IMR-90 (cell line): ENCODE data around the gene PKHD1. TPM values are rescaled to one million over a fixed set of nuclear protein-coding genes. Genes with fewer than 3 reads are reported as not detected.

Source experiments
- ATAC-seq: fragments of 200-7000 bp; cut with Tn5 transposase; 2 replicates; pipeline ENCODE4 v1.9.1; 2020; ENCODE audit warnings: low read depth, mild to moderate bottlenecking, moderate library complexity
- BruUV-seq: library from RNA; stranded (reverse); fragments of 400-500 nt; replicated peaks from 2 replicates; lab custom pipeline; 2021; lab: Mats Ljungman, UMichigan
- CTCF ChIA-PET: fragments of 300-600 bp; formaldehyde crosslinking; extraction: SDS; loops from one replicate; lab custom pipeline; 2021; ENCODE audit warnings: antibody characterized with exemption; lab: Yijun Ruan, JAX
- POLR2A ChIA-PET: fragments of 300-600 bp; sonication (Branson Sonifier 250); formaldehyde crosslinking; loops from one replicate; lab custom pipeline; 2022; ENCODE audit warnings: antibody characterized with exemption; ENCODE audit not compliant: unreplicated experiment; lab: Charles Lee
- DNase-seq: peaks from one replicate; pipeline ENCODE4 v3.0.0; 2013
- H2AFZ ChIP-seq: replicated peaks from 2 replicates; pipeline ENCODE3; 2013; ENCODE audit warnings: low read length, mild to moderate bottlenecking; ENCODE audit not compliant: poor library complexity
- H2AK5ac ChIP-seq: 2 replicates; pipeline ENCODE4 v1.6.1; 2013; ENCODE audit warnings: low read depth, low read length, inconsistent platforms
- H2AK9ac ChIP-seq: replicated peaks from 2 replicates; pipeline ENCODE3; 2013; ENCODE audit warnings: mild to moderate bottlenecking, low read depth, low read length, moderate library complexity; ENCODE audit not compliant: poor library complexity
- H2BK120ac ChIP-seq: 2 replicates; pipeline ENCODE4 v1.6.1; 2013; ENCODE audit warnings: low read depth, low read length, inconsistent platforms
- H2BK15ac ChIP-seq: 3 replicates; pipeline ENCODE4 v1.6.1; 2013; ENCODE audit warnings: low read depth, low read length, inconsistent platforms
- H2BK20ac ChIP-seq: 2 replicates; pipeline ENCODE4 v1.6.1; 2013; ENCODE audit warnings: low read depth, mild to moderate bottlenecking, inconsistent platforms, low read length, moderate library complexity
- H2BK5ac ChIP-seq: 2 replicates; pipeline ENCODE4 v1.6.1; 2013; ENCODE audit warnings: mild to moderate bottlenecking, low read depth, low read length, inconsistent platforms; ENCODE audit not compliant: poor library complexity, severe bottlenecking
- H3K14ac ChIP-seq: replicated peaks from 2 replicates; pipeline ENCODE4 v1.6.1; 2013; ENCODE audit warnings: low read depth, low read length, inconsistent platforms
- H3K18ac ChIP-seq: 2 replicates; pipeline ENCODE4 v1.6.1; 2013; ENCODE audit warnings: low read depth, low read length, control low read depth
- H3K23ac ChIP-seq: 2 replicates; pipeline ENCODE4 v1.6.1; 2013; ENCODE audit warnings: low read depth, low read length, inconsistent platforms
- H3K27ac ChIP-seq: 2 replicates; pipeline ENCODE4 v1.5.1; 2013; ENCODE audit warnings: mild to moderate bottlenecking, control low read depth, low read length; ENCODE audit not compliant: insufficient read depth
- H3K27me3 ChIP-seq: 2 replicates; pipeline ENCODE4 v1.6.1; 2013; ENCODE audit warnings: low read length; ENCODE audit not compliant: control insufficient read depth, insufficient read depth
- H3K36me3 ChIP-seq: 2 replicates; pipeline ENCODE4 v1.6.1; 2013; ENCODE audit warnings: low read length, mixed read lengths; ENCODE audit not compliant: control insufficient read depth, insufficient read depth
- H3K4ac ChIP-seq: 2 replicates; pipeline ENCODE4 v1.6.1; 2013; ENCODE audit warnings: low read depth, low read length, inconsistent platforms
- H3K4me1 ChIP-seq: 2 replicates; pipeline ENCODE4 v1.6.1; 2013; ENCODE audit warnings: low read length, mixed read lengths; ENCODE audit not compliant: control insufficient read depth, insufficient read depth
- H3K4me2 ChIP-seq: 2 replicates; pipeline ENCODE4 v1.6.1; 2013; ENCODE audit warnings: low read depth, mild to moderate bottlenecking, control low read depth, low read length, moderate library complexity
- H3K4me3 ChIP-seq: 2 replicates; pipeline ENCODE4 v1.5.1; 2013; ENCODE audit warnings: low read depth, mild to moderate bottlenecking, control low read depth, low read length, moderate library complexity; ENCODE audit not compliant: insufficient read depth
- H3K56ac ChIP-seq: 2 replicates; pipeline ENCODE4 v1.6.1; 2013; ENCODE audit warnings: low read length, inconsistent platforms; ENCODE audit not compliant: insufficient read depth; ENCODE audit errors: extremely low read depth
- H3K79me1 ChIP-seq, 2 experiments: 2 replicates each; pipeline ENCODE4 v1.6.1; 2013; ENCODE audit warnings: low read length in 2 of 2, inconsistent platforms in 1 of 2, low read depth in 1 of 2
- H3K9ac ChIP-seq: 2 replicates; pipeline ENCODE4 v1.6.1; 2013; ENCODE audit warnings: low read depth, low read length, control low read depth
- H3K9me1 ChIP-seq: 2 replicates; pipeline ENCODE4 v1.6.1; 2013; ENCODE audit warnings: low read length, inconsistent platforms; ENCODE audit not compliant: insufficient read depth
- H3K9me3 ChIP-seq: 2 replicates; pipeline ENCODE4 v1.6.1; 2013; ENCODE audit warnings: low read length; ENCODE audit not compliant: control insufficient read depth, insufficient read depth
- H4K20me1 ChIP-seq: 2 replicates; pipeline ENCODE4 v1.6.1; 2013; ENCODE audit warnings: low read length, inconsistent platforms; ENCODE audit not compliant: insufficient read depth
- H4K5ac ChIP-seq: 2 replicates; pipeline ENCODE4 v1.6.1; 2013; ENCODE audit warnings: mild to moderate bottlenecking, low read depth, low read length, control low read depth
- H4K8ac ChIP-seq, 2 experiments: 2 replicates each; pipeline ENCODE4 v1.6.1; 2013; ENCODE audit warnings: low read depth in 2 of 2, low read length in 2 of 2, control low read depth in 1 of 2, inconsistent platforms in 1 of 2
- H4K91ac ChIP-seq: 2 replicates; pipeline ENCODE4 v1.6.1; 2013; ENCODE audit warnings: low read depth, low read length, inconsistent platforms; ENCODE audit not compliant: insufficient read depth
- BHLHE40 ChIP-seq: fragments of 150-350 bp; IDR thresholded peaks from 2 replicates; pipeline ENCODE4 v1.6.1; 2016; ENCODE audit warnings: mild to moderate bottlenecking, low read depth, low read length
- CEBPB ChIP-seq: IDR thresholded peaks from 2 replicates; pipeline ENCODE4 v1.6.1; 2012; ENCODE audit warnings: low read depth, low read length, improper control_type of control experiment
- CHD1 ChIP-seq: IDR thresholded peaks from 2 replicates; pipeline ENCODE4 v1.6.1; 2012; ENCODE audit warnings: low read depth, low read length, improper control_type of control experiment
- MAFK ChIP-seq: IDR thresholded peaks from 2 replicates; pipeline ENCODE4 v1.6.1; 2012; ENCODE audit warnings: low read depth, low read length, improper control_type of control experiment
- POLR2A ChIP-seq: IDR thresholded peaks from 2 replicates; pipeline ENCODE4 v1.6.1; 2012; ENCODE audit warnings: mild to moderate bottlenecking, low read depth, low read length
- RAD21 ChIP-seq: IDR thresholded peaks from 2 replicates; pipeline ENCODE4 v1.6.1; 2012; ENCODE audit warnings: low read length, improper control_type of control experiment
- RCOR1 ChIP-seq: IDR thresholded peaks from 2 replicates; pipeline ENCODE4 v1.6.1; 2012; ENCODE audit warnings: mild to moderate bottlenecking, low read length, improper control_type of control experiment; ENCODE audit not compliant: insufficient replicate concordance
- RFX5 ChIP-seq: IDR thresholded peaks from 2 replicates; pipeline ENCODE4 v1.8.0; 2012; ENCODE audit warnings: low read depth, mild to moderate bottlenecking, low read length, moderate library complexity
- SMC3 ChIP-seq: fragments of 150-350 bp; IDR thresholded peaks from 2 replicates; pipeline ENCODE4 v1.6.1; 2016; ENCODE audit warnings: low read depth, mild to moderate bottlenecking, antibody characterized with exemption, low read length, moderate library complexity
- WGBS, 2 experiments: methylation state at CpG; one replicate each; pipeline versions ENCODE4 v1.1.5 to v1.1.7; 2013; ENCODE audit warnings: missing lambda C conversion rate in 2 of 2; ENCODE audit not compliant: insufficient read length in 1 of 2; ENCODE audit errors: extremely low coverage in 2 of 2; 5-methylcytosine and 5-hydroxymethylcytosine counted together
- dilution Hi-C: fragments of 300-500 bp; cut with HindIII; formaldehyde crosslinking; loops from one replicate; pipeline ENCODE4 v1.14.3; 2018; ENCODE audit warnings: low sequenced_read_pairs; ENCODE audit not compliant: unreplicated experiment
- in situ Hi-C: fragments of 300-500 bp; cut with MboI; formaldehyde crosslinking; loops from 3 replicates; pipeline ENCODE4 v1.14.3; 2019; ENCODE audit warnings: low sequenced_read_pairs, inconsistent platforms, mixed read lengths
- intact Hi-C: fragments of 100-400 bp; cut with micrococcal nuclease; formaldehyde crosslinking; loops from 2 replicates; pipeline ENCODE4 v1.10.0; 2022
- polyA plus RNA-seq, 3 experiments: library from polyadenylated mRNA; depleted of rRNA; stranded (reverse); fragments of >200 nt; gene quantifications; 2 replicates each; pipeline ENCODE4 v1.2.3, GENCODE V29; 2012; ENCODE audit warnings: low replicate concordance in 1 of 3
- total RNA-seq: library from RNA; depleted of rRNA; stranded (reverse); fragments of >200 nt; gene quantifications from 2 replicates; pipeline ENCODE4 v1.2.3, GENCODE V29; 2012

PKHD1 gene
- total and polyA plus RNA-seq, 2 of the 4 experiments (the other 2 are of a cell fraction), result not detected

DNA sequence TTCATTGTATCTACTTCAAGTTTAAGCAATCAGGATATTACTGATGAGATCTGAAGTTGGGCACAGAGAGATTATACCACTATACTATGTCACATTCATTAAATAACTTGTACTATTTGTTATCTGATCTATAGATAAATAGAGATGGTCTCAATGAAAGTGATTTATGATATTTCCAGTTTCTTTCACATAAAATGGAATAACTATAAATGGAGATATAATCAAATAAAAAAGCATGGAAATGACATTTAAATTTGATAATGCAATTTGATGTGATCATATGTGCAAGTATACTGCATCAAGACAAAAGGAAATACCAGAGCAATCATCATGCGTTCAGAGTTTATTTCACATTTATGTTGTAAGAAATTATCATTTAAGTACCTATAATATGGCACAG lies 368.9 kb downstream of the PKHD1 start:
- no peak for TF ChIP-seq RFX5
- no peak for TF ChIP-seq SMC3
- TF ChIP-seq POLR2A, result no peak
- TF ChIP-seq CHD1, result no peak
- no peak for TF ChIP-seq RAD21
- TF ChIP-seq RCOR1, result no peak
- no peak for TF ChIP-seq CEBPB
- TF ChIP-seq BHLHE40, result no peak
- TF ChIP-seq MAFK, result no peak
- no CpG with 5 or more reads among the region's 1 CpG for WGBS, 2 experiments
- POLR2A ChIA-PET, result no interaction called here

More for the DNA sequence above, 368.9 kb downstream of the PKHD1 start:
- DNase-seq, result no peak
- Histone ChIP-seq H3K79me1 (no peaks in the 10 kb centered on the region), H3K9me3 (no peaks in the 10 kb centered on the region), H3K23ac (no peak overlapping the region), H3K14ac (no peak overlapping the region), H2AFZ (no peak overlapping the region), H3K36me3 (no peaks in the 10 kb centered on the region), H3K18ac (no peak overlapping the region), H3K4me3 (no peak overlapping the region), H3K27me3 (no peaks in the 10 kb centered on the region), H4K20me1 (no peaks in the 10 kb centered on the region), H3K9me1 (no peaks in the 10 kb centered on the region), H3K9ac (no peak overlapping the region), H3K4ac (no peak overlapping the region), H4K8ac (no peak overlapping the region), H3K4me1 (no peaks in the 10 kb centered on the region), H3K56ac (no peak overlapping the region), H3K27ac (no peak overlapping the region), H2AK5ac (no peak overlapping the region), H2BK5ac (no peak overlapping the region), H2AK9ac (no peak overlapping the region), H2BK120ac (no peak overlapping the region), H3K4me2 (no peak overlapping the region), H2BK15ac (no peak overlapping the region), H4K5ac (no peak overlapping the region), H2BK20ac (no peak overlapping the region), H4K91ac (no peak overlapping the region)
- CTCF ChIA-PET, result no interaction called here
- ATAC-seq, result no peak
- intact Hi-C loops (no loop called here), in situ Hi-C loops (no loop called here), dilution Hi-C loops (no loop called here)
- no TSS peak for BruUV-seq
